ENCODE results near the gene DECR2.

GRCh38 chr16:373848-374615, 27.7 kb upstream of the DECR2 start:
- TF ChIP-seq CTCF (IDR thresholded peaks at IDR 0.05): no peak
- TF ChIP-seq POLR2A (IDR thresholded peaks at IDR 0.05): no peak

Measured in uterus (tissue), 2 donors.